A673 (cell line): Measurements from ENCODE around the gene OTOA.

Source experiments
- CTCF ChIP-seq: fragments of 300-800, 200-600 bp; sonication (generic); conservative IDR thresholded peaks from 2 replicates; pipeline ENCODE4 v1.5.1; 2017; ENCODE audit warnings: low read depth, mild to moderate bottlenecking, antibody characterized with exemption, low read length, moderate library complexity, mixed read lengths
- EZH2 ChIP-seq: fragments of 200-600 bp; sonication (generic); IDR thresholded peaks from 2 replicates; pipeline ENCODE4 v1.6.1; 2017; ENCODE audit warnings: borderline replicate concordance, low read depth, mild to moderate bottlenecking, mixed read lengths, antibody characterized with exemption, low read length; ENCODE audit not compliant: poor library complexity, severe bottlenecking

- TF ChIP-seq CTCF (no peak), EZH2 (no peak)
Observed at GRCh38 chr16:21626659-21627277, 37.0 kb upstream of the OTOA start.
